Cardiac septum (tissue), 1 donor: ENCODE data around the gene PRKAR1B. TPM values are rescaled to one million over a fixed set of nuclear protein-coding genes. Genes with fewer than 3 reads are reported as not detected.

Experiments used
- DNase-seq: peaks from one replicate; pipeline ENCODE4 v3.0.0-alpha.2; 2020; ENCODE audit warnings: low spot score
- intact Hi-C: fragments of 100-400 bp; cut with DNase I; formaldehyde crosslinking; loops from one replicate; pipeline ENCODE4 v1.14.0; 2022
- total RNA-seq: library from RNA; stranded (reverse); fragmentation: NEBNext Ultra II Directional; extraction: Animal tissue kit (Norgen Biotek cat#: 25700); gene quantifications from one replicate; pipeline ENCODE4 v1.2.1, GENCODE V29; 2021
- donor health status: DM: no; HTN: no; CAD: no.

Gene PRKAR1B
- total RNA-seq, 1 donor from 2014 or later, result 13.5 TPM

DNA sequence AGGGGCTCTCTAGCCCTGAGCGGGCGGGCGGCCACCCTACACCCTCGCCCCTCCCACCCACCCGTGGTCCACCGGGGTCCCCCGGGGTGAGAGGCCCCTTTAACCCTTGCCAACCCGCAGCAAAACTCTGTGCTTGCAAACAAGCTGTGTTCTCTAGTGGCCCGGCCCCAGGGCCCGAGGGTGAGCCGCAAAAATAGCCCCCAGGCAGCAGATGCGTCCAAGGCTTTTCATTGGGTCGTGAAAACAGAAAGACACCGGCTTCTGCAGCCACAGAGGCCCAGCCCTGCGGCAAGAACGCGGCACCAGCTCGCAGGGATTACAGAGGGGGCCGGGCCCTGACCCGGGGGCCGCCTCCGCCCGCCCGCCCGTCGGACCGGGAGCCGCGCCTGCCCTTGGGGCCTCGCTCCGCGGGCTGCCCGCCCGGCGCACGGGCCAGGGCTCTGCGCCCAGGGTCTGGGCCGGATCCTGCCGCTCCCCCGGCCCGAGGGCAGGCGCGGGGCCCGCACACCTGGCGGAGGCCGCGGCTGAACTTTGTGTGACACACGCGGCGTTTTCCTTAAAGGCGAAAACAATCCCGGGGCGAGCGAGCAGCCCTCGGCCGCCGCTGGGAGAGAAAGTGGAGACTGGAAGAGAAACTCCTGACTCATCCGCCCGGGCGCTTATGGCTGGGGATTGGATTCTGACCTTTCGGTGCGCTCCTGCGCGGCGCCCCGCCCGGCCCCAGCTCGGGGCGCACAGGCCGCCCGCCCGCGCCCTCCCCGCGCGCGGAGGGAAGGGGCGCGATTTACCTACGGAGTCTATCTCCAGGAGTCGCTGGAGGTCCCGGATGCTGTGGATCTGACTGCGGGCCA, 210.2 kb downstream of the PRKAR1B start:
- no peak for DNase-seq
- intact Hi-C loops, result no loop called here

GRCh38 chr7:516216-516605, 210.9 kb downstream of the PRKAR1B start:
- no peak for DNase-seq
- intact Hi-C loops, result no loop called here

GRCh38 chr7:515628-516027, 211.5 kb downstream of the PRKAR1B start:
- intact Hi-C loops, result loop anchor here (2.0 kb wide), 1 partner anchor 183 kb away; no protein-coding TSS in a partner anchor
- DNase-seq, result no peak

DNA sequence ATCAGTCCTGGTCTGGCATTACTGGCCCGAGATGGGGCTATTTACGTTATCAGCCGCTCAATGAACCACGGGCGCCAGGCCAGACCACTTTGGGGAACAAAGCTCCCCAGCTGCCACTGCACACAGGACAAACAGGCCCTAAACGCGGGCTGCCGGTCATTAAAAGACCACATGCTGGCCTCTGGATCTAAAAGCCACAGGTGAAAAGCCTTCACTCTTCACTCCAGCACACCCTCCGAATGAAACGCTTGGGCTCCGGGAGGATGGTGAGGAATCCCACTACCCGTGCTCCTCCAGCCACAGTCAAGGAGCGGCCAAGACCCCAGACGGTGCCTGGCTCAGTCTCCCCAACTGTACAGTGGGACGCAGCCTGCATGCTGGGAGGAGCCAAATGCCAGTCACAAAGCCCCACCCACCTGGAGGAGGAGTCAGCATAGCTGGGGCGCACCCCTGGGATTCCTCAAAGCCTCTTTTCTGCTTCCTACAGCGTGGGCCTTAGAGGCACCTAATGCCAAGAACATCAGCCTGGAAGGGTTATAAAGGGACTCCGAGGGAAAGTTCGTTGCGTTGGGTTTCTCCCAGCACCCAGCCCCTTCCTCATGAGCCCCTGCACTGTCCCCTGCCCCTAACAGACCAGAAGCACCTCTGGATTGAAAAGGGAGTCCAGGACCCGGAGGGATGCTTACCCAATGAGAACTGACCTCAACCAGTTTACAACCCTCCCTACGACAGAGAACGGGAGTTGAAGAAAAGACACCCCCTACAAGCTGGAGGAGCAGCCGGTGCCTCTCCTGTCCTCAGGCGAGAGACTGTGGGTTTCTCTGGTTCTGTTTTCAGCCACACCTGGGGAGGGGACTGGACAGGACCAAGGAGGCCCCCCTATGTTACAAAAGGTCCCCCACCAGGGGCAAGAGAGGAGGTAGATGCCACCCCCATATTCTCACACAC, 212.2 kb downstream of the PRKAR1B start:
- DNase-seq, result no peak
- intact Hi-C loops, result loop anchor here (2.0 kb wide), 1 partner anchor 182 kb away; no protein-coding TSS in a partner anchor

- DNase-seq, result no peak
These were observed 212.8 kb downstream of the PRKAR1B start for GRCh38 chr7:514242-514641.

GRCh38 chr7:513521-514166, 213.4 kb downstream of the PRKAR1B start:
- no peak for DNase-seq
- intact Hi-C loops, result loop anchor here (2.0 kb wide), 1 partner anchor 181 kb away; no protein-coding TSS in a partner anchor

More at GRCh38 chr7:514242-514641, 212.8 kb downstream of the PRKAR1B start:
- intact Hi-C loops, result loop anchor here (2.0 kb wide), 1 partner anchor 181 kb away; no protein-coding TSS in a partner anchor

- no peak for DNase-seq
- intact Hi-C loops, result no loop called here
These were observed 214.4 kb downstream of the PRKAR1B start for GRCh38 chr7:512541-513311.

DNA sequence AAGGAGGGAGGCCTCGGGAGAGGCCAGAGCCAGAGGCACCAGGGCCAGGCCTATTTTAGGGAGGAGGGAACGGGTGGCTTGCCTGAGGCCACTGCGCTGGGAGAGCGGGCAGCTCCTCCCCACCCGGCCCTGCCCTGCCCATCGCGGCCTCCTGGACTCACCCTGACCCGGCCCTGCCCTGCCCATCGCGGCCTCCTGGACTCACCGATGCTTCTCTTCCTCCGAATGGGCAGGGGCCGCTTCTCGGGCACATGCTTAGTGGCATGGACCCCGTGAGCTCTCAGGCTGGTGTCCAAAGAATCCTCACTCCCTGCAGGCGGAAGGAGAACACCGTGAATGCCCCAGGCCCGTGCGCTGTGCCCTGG, 215.0 kb downstream of the PRKAR1B start:
- intact Hi-C loops, result no loop called here
- DNase-seq, result no peak

GRCh38 chr7:511476-512145, 215.5 kb downstream of the PRKAR1B start:
- DNase-seq, result no peak
- intact Hi-C loops, result no loop called here

DNA sequence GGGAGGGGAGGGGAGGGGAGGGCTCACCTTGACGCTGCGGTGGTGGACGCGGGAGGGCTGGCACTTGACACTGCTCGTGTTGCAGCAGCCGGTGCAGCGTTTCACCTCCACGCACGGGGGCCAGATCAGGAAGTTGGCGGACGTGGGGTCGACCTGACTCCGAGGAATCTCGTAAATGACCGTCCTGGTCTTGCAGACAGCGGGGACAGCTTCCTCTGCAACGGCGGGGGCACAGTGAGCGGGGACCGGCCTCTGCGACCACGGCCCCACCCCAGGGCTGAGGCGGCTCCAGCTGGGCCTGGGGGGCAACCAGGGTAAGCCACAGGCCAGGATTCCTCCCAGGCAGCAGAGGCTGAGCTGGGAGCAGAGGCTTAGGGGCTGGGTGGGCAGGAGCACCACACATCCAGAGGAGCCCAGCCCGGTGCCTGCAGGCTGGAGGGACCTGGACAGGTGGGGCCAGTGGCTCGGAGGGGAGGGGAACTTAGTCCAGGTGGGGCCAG, 216.2 kb downstream of the PRKAR1B start:
- intact Hi-C loops, result no loop called here
- DNase-seq, result no peak

- intact Hi-C loops, result no loop called here
- DNase-seq, result no peak
These were observed 217.0 kb downstream of the PRKAR1B start for GRCh38 chr7:510131-510481.

DNA sequence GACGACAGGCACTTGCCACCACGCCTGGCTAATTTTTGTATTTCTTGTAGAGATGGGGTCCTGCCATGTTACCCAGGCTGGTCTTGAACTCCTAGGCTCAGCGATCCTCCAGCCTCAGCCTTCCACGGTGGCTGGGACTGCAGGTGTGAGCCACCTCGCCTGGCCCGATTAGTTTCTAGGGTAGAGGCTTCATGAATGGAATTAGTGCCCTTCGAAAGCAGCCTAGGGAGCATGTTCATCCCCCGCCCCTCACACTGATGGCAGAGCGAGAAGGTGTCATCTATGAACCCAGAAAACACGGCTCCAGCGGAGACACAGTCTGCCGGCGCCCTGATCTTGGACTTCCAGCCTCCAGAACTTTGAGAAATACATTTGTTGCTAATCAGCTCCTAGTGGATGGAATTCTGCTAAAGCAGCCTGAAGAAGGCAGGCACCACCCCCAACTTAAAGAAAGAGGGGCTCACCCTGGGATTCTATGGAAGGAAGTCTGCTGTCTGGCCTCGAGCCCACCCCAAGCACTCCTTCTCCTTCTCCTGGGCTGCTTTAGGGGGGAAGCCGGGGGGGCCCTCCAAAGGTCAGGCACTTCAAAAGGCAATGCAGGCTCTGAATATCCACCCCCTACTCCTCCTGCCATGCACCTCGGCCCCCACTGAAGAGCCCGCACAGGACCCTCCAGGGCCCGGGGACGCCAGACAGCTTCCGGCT, 217.5 kb downstream of the PRKAR1B start:
- intact Hi-C loops, result no loop called here
- DNase-seq, result no peak

DNA sequence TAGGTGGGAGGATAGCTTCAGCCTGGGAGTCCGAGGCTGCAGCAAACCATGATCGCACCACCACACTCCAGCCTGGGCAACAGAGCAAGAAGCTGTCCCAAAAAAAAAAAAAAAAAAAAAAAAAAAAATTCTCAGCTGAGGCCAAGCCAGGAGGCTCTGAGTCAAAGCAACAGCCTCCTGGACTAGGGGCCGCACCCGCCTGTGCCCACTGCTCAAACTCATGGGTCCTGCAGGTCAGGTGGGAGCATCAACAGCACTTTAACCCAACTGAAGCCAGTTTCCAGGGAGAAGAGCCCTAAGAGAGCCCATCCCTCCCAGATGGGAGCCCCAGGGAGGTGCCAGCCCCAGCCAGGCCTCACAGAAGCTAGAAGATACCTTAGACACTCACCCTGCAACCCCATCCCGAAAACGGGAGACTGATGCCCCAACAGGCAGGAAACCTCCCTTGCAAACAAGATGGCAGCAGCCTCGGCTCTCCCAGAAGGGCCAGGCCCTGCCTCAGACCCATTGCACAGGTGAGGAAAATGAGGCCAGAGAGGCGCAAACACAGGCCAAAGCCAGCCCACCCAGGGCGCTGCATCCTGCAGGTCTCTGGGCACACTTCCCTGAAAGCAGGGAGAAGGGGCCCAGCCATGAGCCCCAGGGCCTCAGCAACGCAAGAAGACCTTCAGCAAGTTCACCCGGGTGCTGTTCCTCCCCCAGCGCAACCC, 218.5 kb downstream of the PRKAR1B start:
- intact Hi-C loops, result no loop called here
- DNase-seq, result no peak

DNA sequence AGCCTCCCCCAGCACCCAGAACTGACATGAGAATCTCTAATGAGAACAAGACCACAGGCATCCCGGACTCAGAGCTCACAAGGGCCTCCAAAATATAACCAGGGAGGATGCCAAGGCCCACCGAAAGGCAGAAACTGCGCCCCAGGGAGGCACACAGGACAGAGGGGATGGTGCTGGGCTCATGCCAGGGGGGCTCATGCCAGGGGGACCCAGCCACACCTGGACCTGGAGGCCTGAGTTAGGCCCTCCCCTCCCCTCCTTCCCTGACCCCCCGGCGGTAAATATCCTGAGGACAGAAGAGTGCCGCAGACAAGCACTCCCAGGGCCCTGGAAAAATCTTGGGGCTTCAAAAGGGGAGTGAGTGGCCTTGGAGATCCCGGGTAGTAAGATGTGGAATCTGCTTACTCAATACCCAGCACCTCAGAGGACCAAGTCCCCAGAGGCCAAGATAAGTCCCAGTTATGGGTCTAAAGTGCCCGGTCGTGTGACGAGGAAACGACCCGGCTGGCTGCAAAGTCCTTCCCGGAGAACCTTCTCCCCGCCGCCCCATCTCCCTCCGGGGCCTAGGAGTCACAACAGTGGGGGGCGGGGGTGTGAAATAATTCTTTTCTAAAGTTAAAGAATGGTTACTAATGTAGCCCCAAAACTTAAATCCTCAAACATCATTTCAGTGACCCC, 219.3 kb downstream of the PRKAR1B start:
- intact Hi-C loops, result no loop called here

GRCh38 chr7:506921-507622, 220.0 kb downstream of the PRKAR1B start:
- DNase-seq, result no peak
- intact Hi-C loops, result no loop called here

More for the DNA sequence above, 219.3 kb downstream of the PRKAR1B start:
- no peak for DNase-seq

- intact Hi-C loops, result no loop called here
- DNase-seq, result no peak
These were observed 220.7 kb downstream of the PRKAR1B start for GRCh38 chr7:506391-506831.
